Measurements from ENCODE around the gene DEFB121. TPM values are rescaled to one million over a fixed set of nuclear protein-coding genes. Genes with fewer than 3 reads are reported as not detected.

Gene DEFB121
- total and polyA plus RNA-seq, 2 experiments from 2014 or later, result not detected

Small RNA genes lying within 50 kb of the gene (small RNA-seq; reads per million reads assigned to genes)
- gene DEFB117 (ENCODE audit: low replicate concordance) (not detected), gene RF00561 (ENCODE audit: low replicate concordance) (not detected), gene RNA5SP480 (ENCODE audit: low replicate concordance) (not detected)

Other genes with a start within 250 kb of the DEFB121 start
- not detected in 2 replicates for gene DEFB115, start 148.6 kb downstream of the DEFB121 start, total RNA-seq (2014; rRNA removed; shearing (Covaris generic))
- 1.1 and 1.6 TPM in 2 replicates for gene DEFB115, start 148.6 kb downstream of the DEFB121 start, polyA plus RNA-seq (2016; fragmentation: Nextera tagmentation; extraction: Ambion mirVana)
- gene DEFB116, start 97.6 kb downstream of the DEFB121 start, total RNA-seq (2014; rRNA removed; shearing (Covaris generic)), result not detected in 2 replicates
- gene DEFB116, start 97.6 kb downstream of the DEFB121 start, polyA plus RNA-seq (2016; fragmentation: Nextera tagmentation; extraction: Ambion mirVana), result not detected in 2 replicates
- not detected in 2 replicates for gene DEFB118, start 37.6 kb downstream of the DEFB121 start, total RNA-seq (2014; rRNA removed; shearing (Covaris generic))
- gene DEFB118, start 37.6 kb downstream of the DEFB121 start, polyA plus RNA-seq (2016; fragmentation: Nextera tagmentation; extraction: Ambion mirVana), result not detected in 2 replicates
- not detected in 2 replicates for gene DEFB119, start 15.6 kb downstream of the DEFB121 start, total RNA-seq (2014; rRNA removed; shearing (Covaris generic))
- gene DEFB119, start 15.6 kb downstream of the DEFB121 start, polyA plus RNA-seq (2016; fragmentation: Nextera tagmentation; extraction: Ambion mirVana), result not detected in 2 replicates
- gene DEFB123, start 34.4 kb upstream of the DEFB121 start, total RNA-seq (2014; rRNA removed; shearing (Covaris generic)), result not detected in 2 replicates
- not detected in 2 replicates for gene DEFB123, start 34.4 kb upstream of the DEFB121 start, polyA plus RNA-seq (2016; fragmentation: Nextera tagmentation; extraction: Ambion mirVana)
- 0.52 TPM in 1 of 2 replicates, not detected in the other for gene DEFB124, start 68.9 kb upstream of the DEFB121 start, total RNA-seq (2014; rRNA removed; shearing (Covaris generic))
- gene DEFB124, start 68.9 kb upstream of the DEFB121 start, polyA plus RNA-seq (2016; fragmentation: Nextera tagmentation; extraction: Ambion mirVana), result not detected in 2 replicates
- 0.28 TPM in 1 of 2 replicates, not detected in the other for gene REM1, start 69.1 kb upstream of the DEFB121 start, total RNA-seq (2014; rRNA removed; shearing (Covaris generic))
- gene REM1, start 69.1 kb upstream of the DEFB121 start, polyA plus RNA-seq (2016; fragmentation: Nextera tagmentation; extraction: Ambion mirVana), result not detected in 2 replicates
- 103 and 126 TPM in 2 replicates for gene HM13, start 108.2 kb upstream of the DEFB121 start, total RNA-seq (2014; rRNA removed; shearing (Covaris generic))
- gene HM13, start 108.2 kb upstream of the DEFB121 start, polyA plus RNA-seq (2016; fragmentation: Nextera tagmentation; extraction: Ambion mirVana), result 147 and 150 TPM in 2 replicates
- 452 and 479 TPM in 2 replicates for gene ID1, start 199.1 kb upstream of the DEFB121 start, total RNA-seq (2014; rRNA removed; shearing (Covaris generic))
- gene ID1, start 199.1 kb upstream of the DEFB121 start, polyA plus RNA-seq (2016; fragmentation: Nextera tagmentation; extraction: Ambion mirVana), result 221 and 224 TPM in 2 replicates
- not detected in 2 replicates for gene COX4I2, start 231.7 kb upstream of the DEFB121 start, total RNA-seq (2014; rRNA removed; shearing (Covaris generic))
- 0.63 and 1.1 TPM in 2 replicates for gene COX4I2, start 231.7 kb upstream of the DEFB121 start, polyA plus RNA-seq (2016; fragmentation: Nextera tagmentation; extraction: Ambion mirVana)